T-helper 1 cell treated with Interleukin-12 subunit alpha and Interleukin-12 subunit beta and Interleukin-4 antibody, amounts not matched to agents 30 ng/mL and 1 ng/mL, for 36 hours (primary cell): ENCODE results near the gene OS9. TPM values are rescaled to one million over a fixed set of nuclear protein-coding genes. Genes with fewer than 3 reads are reported as not detected.
"Not testable (repeated sequence)": the region's sequence is repeated elsewhere in the genome, so short reads cannot be mapped to it uniquely, and the experiment has no call there.

Source experiments
- intact Hi-C: fragments of 100-400 bp; cut with micrococcal nuclease; formaldehyde crosslinking; loops from one replicate; pipeline ENCODE4 v1.15.1; 2024
- total RNA-seq: library from RNA; stranded (reverse); gene quantifications from 2 replicates; pipeline ENCODE4 v1.2.3, GENCODE V29; 2022

The OS9 gene
- total RNA-seq, result 161 and 162 TPM in 2 replicates

- intact Hi-C loops, result loop anchor here (1.0 to 5.0 kb wide), 17 partner anchors 47 to 617 kb away; partner anchors contain the start of genes ATP23, B4GALNT1, CDK4 and CTDSP2
These were observed at the start of gene OS9 for GRCh38 chr12:57693659-57694458. OS9 (plus strand) TSS chr12:57694132; CDS start chr12:57694162, 30 bp downstream.

GRCh38 chr12:57645990-57646658 is 47.8 kb upstream of the OS9 start:
- intact Hi-C loops, result not testable (repeated sequence)

- intact Hi-C loops, result not testable (repeated sequence)
These were observed 47.3 kb upstream of the OS9 start for GRCh38 chr12:57646659-57647049.

- intact Hi-C loops, result no loop called here
These were observed 39.9 kb upstream of the OS9 start for GRCh38 chr12:57654042-57654441.

GRCh38 chr12:57655541-57656240 is 38.2 kb upstream of the OS9 start:
- intact Hi-C loops, result no loop called here

GRCh38 chr12:57656408-57656807 is 37.5 kb upstream of the OS9 start:
- intact Hi-C loops, result not testable (repeated sequence)

GRCh38 chr12:57657744-57658143 is 36.2 kb upstream of the OS9 start:
- intact Hi-C loops, result no loop called here

- intact Hi-C loops, result no loop called here
These were observed 35.0 kb upstream of the OS9 start for GRCh38 chr12:57658890-57659289.

GRCh38 chr12:57661376-57661775 is 32.6 kb upstream of the OS9 start:
- intact Hi-C loops, result no loop called here

GRCh38 chr12:57665066-57665820 is 28.7 kb upstream of the OS9 start:
- intact Hi-C loops, result not testable (repeated sequence)

GRCh38 chr12:57666897-57667296 is 27.0 kb upstream of the OS9 start:
- intact Hi-C loops, result no loop called here

GRCh38 chr12:57669691-57670090 is 24.2 kb upstream of the OS9 start:
- intact Hi-C loops, result not testable (repeated sequence)

GRCh38 chr12:57671811-57672210 is 22.1 kb upstream of the OS9 start:
- intact Hi-C loops, result not testable (repeated sequence)

GRCh38 chr12:57672801-57673200 is 21.1 kb upstream of the OS9 start:
- intact Hi-C loops, result no loop called here

- intact Hi-C loops, result no loop called here
These were observed 19.2 kb upstream of the OS9 start for GRCh38 chr12:57674691-57675090.

- intact Hi-C loops, result not testable (repeated sequence)
These were observed 16.0 kb upstream of the OS9 start for GRCh38 chr12:57677947-57678346.

- intact Hi-C loops, result no loop called here
These were observed 14.2 kb upstream of the OS9 start for GRCh38 chr12:57679697-57680096.

GRCh38 chr12:57687862-57688261 is 6.1 kb upstream of the OS9 start:
- intact Hi-C loops, result no loop called here

- intact Hi-C loops, result no loop called here
These were observed 5.0 kb upstream of the OS9 start for GRCh38 chr12:57688931-57689330.

- intact Hi-C loops, result loop anchor here (2.0 to 5.0 kb wide), 3 partner anchors 206 to 615 kb away; partner anchors contain the start of genes NEMP1 and SHMT2
These were observed 1.4 kb upstream of the OS9 start for GRCh38 chr12:57692500-57692899.

GRCh38 chr12:57693317-57693658 is 644 bp upstream of the OS9 start:
- intact Hi-C loops, result loop anchor here (1.0 to 5.0 kb wide), 10 partner anchors 60 to 616 kb away; partner anchors contain the start of genes B4GALNT1, CTDSP2, DCTN2 and NEMP1
